GM21717 (cell line): ENCODE data around the gene ATN1.
A peak's percentile ranks its signal among the peaks of the same experiment; 100 is the strongest.

Source experiments
- ATAC-seq: cut with Tn5 transposase; IDR thresholded peaks from one replicate; pipeline ENCODE4 v1.9.1; 2021; ENCODE audit warnings: mild to moderate bottlenecking, moderate library complexity; ENCODE audit not compliant: unreplicated experiment

ATN1 gene

GRCh38 chr12:6956021-6956727 is 28.4 kb downstream of the ATN1 start:
- no peak for ATAC-seq

DNA sequence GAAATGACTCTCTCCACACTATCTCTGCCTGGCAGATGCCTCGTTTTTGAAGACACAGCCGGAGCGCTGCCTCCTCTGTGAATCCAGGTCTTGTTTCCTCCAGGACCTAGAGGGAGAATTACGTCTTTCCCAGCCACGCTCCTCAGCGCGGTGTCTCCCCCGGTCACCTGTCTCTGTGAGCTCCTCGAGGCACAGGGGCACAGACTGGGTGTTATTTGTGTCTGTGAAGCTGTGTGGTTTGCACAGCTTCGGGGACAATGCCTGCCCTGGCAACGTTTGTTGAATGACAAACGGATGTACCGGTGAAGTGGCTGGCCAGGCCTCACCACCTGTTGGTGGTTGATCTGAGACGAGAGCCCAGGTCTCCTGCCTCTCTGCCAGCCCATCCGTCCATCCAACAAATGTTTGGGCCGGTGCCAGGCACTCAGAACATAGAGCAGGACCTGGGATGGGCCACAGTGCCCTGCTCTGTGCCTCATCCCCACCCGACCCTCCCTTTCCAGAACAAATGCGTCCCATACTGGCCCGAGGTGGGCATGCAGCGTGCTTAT is 29.5 kb downstream of the ATN1 start:
- ATAC-seq = no peak

DNA sequence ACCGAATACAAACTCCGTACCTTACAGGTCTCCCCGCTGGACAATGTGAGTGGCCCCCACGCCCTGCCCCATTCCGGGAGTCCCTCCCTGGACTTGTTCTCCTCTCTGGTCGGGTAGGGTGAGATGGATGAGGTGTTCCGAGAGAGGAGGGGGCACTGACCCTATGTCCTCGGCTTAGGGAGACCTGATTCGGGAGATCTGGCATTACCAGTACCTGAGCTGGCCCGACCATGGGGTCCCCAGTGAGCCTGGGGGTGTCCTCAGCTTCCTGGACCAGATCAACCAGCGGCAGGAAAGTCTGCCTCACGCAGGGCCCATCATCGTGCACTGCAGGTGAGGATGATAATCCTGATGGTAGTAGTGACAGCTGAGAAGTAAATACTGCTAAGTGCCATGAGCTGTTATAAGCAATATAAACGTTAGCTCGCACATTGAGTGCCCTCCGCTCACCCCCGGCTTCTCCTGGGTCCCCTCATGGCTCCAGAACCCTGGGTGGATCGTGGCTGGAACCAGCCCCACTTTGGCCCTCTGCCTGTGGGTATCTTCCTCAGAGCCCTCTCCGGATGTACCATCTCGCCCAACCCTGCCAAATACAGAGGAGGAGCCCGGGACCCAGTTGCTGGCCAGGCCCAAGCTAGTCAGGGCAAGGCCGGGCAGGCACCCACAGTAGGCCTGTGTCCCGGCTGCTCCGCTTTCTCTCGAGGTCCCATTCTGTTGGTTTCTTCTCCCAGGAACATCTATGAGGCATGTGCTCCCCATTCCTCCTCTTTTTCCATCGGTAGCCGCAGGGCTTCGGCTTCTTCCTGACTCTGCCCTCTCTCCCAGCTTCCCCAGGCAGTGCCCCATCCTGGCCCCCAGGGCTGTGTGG is 30.2 kb downstream of the ATN1 start:
- no peak for ATAC-seq

DNA sequence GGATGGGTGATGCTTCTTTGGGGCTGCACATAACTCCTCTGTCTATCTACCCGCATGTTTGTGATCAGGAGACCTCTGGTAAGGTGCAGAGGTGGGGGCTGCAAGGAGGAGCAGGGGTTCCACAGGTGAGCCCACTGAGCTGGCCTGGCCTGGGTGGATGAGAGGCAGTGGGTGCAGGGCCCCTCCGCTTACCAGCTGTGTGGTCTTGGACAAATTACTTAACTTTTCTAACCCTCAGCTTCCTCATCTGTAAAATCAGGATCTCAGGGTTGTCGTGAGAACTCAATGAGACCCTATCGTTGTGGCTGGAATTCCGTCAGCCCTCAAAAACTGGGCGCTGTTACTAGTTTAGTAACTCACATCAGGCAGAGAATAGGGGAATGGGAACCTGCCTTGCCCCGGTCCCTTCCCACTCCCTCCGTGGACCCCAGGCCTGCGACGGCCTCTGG is 30.9 kb downstream of the ATN1 start:
- no peak for ATAC-seq

DNA sequence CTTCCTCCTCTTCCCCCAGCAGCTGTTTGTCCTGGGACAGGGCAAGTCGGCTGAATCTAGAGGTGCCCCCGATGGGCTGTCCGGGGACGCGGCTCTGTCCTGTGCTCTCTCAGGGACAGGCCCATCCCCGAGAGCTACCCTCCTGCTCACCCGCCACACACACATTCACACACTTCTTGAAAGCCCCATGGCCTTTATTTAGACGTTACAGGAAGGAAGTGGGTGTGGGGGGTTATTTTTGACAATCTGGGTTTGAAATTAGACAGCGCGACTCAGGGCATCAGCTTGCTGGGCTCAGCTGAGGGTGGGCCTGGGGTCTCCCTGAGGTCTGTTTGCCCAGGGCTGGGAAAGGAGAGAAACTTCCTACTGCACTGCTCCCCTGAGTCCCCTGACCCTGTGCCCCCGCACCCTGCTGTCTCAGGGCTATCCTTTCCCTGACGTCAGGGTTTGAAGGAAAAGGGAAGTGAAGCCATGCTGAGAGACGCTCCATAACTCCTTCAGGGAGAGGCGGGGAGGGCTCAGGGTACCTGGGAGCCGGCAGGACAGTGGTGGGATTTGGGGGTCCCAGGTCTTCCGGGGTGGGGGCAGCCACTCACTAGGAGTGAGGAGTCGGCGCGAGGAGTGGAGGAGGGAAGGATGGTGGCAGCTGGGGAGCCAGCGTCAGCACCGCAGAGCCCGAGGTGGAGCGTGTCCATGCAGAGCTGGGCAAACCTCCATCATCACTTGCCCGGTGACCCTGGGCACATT is 31.5 kb downstream of the ATN1 start:
- ATAC-seq = peak; percentile 40

- ATAC-seq = no peak
Observed at GRCh38 chr12:6959805-6960592, 32.2 kb downstream of the ATN1 start.

DNA sequence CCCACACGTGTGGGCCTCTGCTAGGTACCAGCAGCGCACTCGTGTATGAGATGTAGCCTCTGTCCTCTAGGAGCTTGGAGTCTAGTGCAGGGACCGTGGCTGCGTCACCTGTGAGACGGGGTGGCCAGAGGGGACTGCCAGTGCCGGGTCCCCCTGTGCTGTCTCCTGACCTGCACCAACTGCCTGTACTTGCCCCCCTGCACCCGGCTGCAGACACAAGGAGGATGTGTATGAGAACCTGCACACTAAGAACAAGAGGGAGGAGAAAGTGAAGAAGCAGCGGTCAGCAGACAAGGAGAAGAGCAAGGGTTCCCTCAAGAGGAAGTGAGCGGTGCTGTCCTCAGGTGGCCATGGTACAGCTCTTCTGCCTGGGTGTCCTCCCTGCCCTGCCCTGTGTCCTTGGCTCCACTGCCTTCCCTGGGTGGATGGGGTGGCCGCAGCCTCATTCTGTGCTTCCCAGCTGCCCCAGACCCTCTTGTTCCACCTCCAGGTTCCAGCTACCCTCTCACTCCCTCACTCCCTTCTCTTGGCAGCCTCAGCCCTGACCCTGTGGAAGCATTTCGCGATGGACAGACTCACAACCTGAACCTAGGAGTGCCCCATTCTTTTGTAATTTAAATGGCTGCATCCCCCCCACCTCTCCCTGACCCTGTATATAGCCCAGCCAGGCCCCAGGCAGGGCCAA is 33.0 kb downstream of the ATN1 start:
- ATAC-seq = no peak

DNA sequence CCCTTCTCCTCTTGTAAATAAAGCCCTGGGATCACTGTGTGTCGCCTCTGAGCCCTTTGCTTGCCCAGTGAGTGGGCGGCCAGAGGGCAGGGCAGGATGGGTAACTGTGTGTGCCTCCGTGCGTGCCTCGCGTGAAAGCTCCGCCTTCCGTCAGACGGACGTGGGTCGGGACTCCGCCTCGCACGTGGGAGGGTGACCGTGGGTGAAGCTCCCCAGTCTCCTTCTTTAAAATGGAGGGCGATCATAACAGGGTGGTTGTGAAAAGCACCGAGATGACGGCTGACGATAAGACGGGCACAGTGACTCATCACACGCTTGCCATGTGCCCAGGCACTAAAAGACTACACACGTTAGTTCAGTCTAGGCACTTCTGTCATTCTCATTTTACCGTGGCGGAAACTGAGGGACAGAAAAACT is 33.5 kb downstream of the ATN1 start:
- peak; percentile 24 for ATAC-seq

- ATAC-seq = peak; percentile 5
Observed at GRCh38 chr12:6961695-6962284, 34.0 kb downstream of the ATN1 start.

DNA sequence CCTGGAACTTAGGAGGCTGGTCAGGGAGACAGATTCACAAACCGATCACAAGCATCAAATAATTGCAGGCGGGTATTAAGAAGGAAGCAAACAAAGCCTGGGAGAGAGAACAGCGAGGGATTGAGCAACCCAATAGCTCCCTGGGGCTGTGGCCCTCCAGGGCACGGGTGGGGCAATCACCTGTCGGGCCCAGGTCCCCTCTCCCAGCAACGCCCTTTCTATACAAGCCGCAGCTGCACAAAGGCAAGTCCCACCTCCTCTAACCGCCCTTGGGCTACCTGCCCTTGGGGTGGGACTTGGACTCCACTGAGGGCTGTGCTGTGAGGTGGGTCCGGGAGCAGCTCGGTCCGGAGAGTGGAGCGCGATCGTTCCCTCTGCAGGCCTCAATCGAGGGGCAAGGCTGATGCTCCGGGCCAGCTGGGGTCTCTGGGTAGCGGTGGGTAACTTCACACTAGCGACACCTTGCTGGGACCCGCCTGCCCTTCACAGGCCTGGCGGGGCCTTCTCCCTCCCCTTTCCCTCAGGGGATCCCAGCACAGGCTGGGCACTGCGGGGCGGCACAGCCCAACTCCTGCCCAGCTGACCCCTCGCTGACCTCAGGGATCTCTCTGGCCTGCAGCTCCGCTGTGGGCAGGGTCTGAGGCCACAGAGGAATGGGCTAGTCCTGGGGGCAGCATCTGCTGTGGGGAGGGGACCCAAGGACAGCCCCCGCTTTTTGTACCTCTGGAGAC is 34.7 kb downstream of the ATN1 start:
- ATAC-seq = no peak

GRCh38 chr12:6963016-6963731 is 35.4 kb downstream of the ATN1 start:
- no peak for ATAC-seq

DNA sequence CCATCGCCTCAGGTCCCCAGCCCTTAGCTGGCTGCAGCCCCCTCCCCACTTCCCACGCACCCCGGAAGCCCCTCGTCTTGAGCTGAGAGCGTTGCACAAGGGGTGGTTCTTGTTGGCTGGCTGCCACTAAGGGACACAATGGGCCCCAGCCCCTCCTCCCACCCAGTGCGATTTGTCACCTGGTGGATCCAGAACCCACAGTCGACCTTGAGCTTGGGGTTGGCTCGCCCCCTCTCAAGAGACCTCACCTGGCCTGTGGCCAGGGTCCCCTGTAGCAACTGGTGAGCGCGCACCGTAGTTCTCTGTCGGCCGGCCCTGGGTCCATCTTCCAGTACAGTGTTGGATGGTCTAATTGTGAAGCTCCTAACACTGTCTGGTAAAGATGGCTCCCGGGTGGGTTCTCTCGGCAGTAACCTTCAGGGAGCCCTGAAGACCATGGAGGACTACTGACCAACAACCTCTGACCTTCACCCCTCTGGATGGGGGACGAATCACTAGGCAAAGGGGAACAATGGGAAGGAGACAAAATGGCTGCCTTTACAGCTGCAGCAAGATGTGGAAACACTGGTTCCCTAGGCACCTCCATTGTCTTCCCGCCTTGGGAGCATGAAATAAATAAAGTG is 36.1 kb downstream of the ATN1 start:
- no peak for ATAC-seq

GRCh38 chr12:6964605-6965025 is 36.9 kb downstream of the ATN1 start:
- no peak for ATAC-seq

DNA sequence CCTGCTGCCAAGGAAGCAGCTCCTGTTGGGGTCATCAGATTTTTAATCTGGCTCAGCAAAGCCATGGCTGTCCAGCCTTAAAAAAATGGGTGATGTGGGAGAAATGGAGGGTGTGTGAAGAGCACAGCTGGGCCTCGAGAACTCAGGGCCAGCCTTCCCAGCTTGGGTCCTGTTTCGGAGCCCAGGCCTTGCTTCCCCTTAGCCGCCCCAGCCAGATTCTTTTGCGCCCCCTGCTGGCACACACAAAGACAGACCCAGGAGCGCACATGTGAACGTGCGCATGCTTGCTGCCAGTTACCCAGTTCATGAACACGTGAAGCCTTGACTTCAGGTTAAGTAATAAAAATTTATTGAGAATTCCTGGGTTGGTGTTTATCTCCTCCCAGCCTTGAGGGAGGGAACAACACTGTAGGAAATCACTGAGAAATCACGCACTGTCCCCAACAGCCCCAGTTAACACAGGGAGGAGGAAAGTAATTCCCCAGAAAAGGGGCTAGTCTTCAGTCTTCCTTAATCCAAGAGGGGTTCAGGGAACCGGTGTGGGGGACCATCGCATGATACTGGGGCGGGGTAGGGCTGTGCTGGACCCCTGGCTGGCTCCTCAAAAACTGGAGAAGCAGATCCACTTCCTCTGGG is 37.4 kb downstream of the ATN1 start:
- ATAC-seq = no peak

DNA sequence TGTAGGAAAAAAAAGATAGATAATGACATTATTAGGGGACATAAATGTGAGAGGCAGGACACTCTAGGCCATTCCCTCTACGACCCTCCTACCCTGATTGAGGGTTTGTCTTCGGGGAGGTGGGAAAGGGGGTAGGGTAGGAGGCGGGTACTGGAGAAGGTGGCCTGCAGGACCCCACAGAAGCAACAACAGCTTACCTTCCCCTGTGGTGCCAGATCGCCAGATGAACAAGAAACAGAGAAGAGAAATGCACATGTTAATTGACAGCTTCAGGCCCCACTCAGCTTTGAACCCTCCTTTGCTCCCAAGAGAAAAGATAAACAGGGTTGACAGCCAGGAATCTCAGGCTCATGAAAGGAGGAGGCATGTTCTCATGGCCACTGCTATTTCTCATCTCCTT is 38.0 kb downstream of the ATN1 start:
- no peak for ATAC-seq

DNA sequence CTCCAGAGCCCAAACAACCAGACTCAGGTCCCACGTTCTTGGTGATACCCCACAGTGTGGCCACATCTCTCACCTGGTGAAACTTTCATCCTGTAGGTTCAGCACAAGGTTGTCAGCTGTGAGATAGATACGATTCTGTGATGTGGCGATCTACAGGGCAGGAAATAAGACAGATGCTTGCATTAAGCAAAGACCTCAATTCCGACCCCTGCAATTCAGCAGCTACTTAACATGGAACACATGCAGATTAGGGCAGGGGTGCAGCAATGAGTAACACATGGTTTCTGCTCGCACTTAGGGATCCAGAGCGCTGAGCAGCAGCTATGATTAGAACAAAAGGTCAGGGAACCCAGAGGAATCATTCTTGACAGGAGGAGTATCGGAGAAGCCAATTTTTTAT is 38.6 kb downstream of the ATN1 start:
- ATAC-seq = no peak

DNA sequence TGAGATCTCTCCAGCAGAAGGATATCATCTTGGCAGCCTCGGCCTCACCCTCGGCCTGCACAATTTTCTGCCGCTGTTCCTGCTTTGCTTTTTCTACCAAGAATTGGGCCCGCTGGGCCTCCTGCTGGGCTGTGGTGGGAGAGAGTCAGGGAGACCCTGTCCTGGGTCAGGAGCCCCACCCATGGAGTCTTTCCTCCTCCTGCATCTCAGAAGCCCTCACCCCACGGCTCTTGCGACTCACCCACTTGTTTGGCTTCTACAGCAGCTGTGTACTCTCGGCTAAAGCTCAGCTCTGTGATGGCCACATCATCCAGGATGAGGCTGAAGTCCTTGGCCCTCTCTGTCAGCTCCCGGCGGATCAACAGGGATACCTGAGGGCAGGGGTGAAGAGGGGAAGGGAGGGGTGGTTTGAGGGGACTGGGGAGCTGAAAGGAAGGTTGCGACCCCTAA is 39.9 kb downstream of the ATN1 start:
- no peak for ATAC-seq
